Measurements from ENCODE around the gene SNTB2. TPM values are rescaled to one million over a fixed set of nuclear protein-coding genes. Genes with fewer than 3 reads are reported as not detected.

Gene SNTB2
- total and polyA plus RNA-seq, 2 donors = 7.2 to 11.2 TPM

DNA sequence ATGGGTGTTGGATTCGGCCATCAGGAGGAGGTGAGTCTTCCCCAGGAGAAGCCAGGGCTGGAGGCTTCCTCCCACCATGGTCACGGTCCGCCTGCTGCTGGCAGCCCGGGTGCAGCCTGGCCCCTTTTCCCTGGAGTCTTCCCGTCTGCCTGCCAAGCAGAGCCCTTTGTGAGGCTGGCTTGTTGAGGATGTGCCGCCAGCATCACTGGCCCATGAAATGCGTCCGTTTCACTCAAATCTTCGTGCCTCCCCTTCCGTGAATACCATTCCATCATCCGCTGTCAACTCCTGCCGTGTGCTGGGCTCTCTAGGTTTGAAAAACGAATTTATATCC, 133.7 kb downstream of the SNTB2 start:
- no peak overlapping the region for H3K27ac ChIP-seq (ENCODE audit: low read depth in 1 of 2, low read length in 1 of 2)
- 97% methylated on average over 13 of the region's 13 CpGs for WGBS
- H3K9me3 ChIP-seq (ENCODE audit: control insufficient read depth in 2 of 2, insufficient read depth in 1 of 2, low read length in 1 of 2) = no peaks in the 10 kb centered on the region
- H3K4me1 ChIP-seq (ENCODE audit: control insufficient read depth in 2 of 2, insufficient read depth in 2 of 2, low read length in 2 of 2) = peaks cover 0 to 7% of the 10 kb centered on the region in 2 donors
- H3K4me3 ChIP-seq (ENCODE audit: low read length in 2 of 2) = no peak overlapping the region
- DNase-seq (ENCODE audit: low read depth in 6 of 9, low spot score in 9 of 9) = no peak
- peaks cover 90 to 94% of the 10 kb centered on the region in 2 donors for H3K36me3 ChIP-seq (ENCODE audit: control insufficient read depth in 2 of 2, insufficient read depth in 2 of 2, low read length in 1 of 2)
- H3K27me3 ChIP-seq (ENCODE audit: control insufficient read depth in 2 of 2, insufficient read depth in 1 of 2, low read length in 1 of 2) = no peaks in the 10 kb centered on the region

DNA sequence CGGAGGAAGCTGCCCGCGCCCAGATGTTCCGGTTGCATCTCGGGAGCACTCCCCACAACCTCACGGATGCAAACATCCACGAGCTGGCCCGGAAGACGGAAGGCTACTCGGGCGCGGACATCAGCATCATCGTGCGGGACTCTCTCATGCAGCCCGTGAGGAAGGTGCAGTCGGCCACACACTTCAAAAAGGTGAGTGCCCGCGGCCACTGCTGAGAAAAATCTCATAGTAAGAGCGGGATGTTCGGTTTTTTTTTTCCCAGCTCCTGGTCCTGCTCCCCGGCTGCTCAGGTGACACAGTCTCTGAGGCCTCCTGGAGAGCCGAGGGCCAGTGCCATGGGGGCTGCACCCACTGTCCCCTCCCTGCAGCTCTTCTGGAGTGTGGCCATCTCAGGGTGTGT, 134.1 kb downstream of the SNTB2 start:
- no peak for DNase-seq (ENCODE audit: low read depth in 6 of 9, low spot score in 9 of 9)
- Histone ChIP-seq H3K27me3 (ENCODE audit: control insufficient read depth in 2 of 2, insufficient read depth in 1 of 2, low read length in 1 of 2) (no peaks in the 10 kb centered on the region), H3K9me3 (ENCODE audit: control insufficient read depth in 2 of 2, insufficient read depth in 1 of 2, low read length in 1 of 2) (no peaks in the 10 kb centered on the region), H3K36me3 (ENCODE audit: control insufficient read depth in 2 of 2, insufficient read depth in 2 of 2, low read length in 1 of 2) (peaks cover 90 to 94% of the 10 kb centered on the region in 2 donors), H3K4me1 (ENCODE audit: control insufficient read depth in 2 of 2, insufficient read depth in 2 of 2, low read length in 2 of 2) (peaks cover 0 to 7% of the 10 kb centered on the region in 2 donors), H3K27ac (ENCODE audit: low read depth in 1 of 2, low read length in 1 of 2) (no peak overlapping the region), H3K4me3 (ENCODE audit: low read length in 2 of 2) (no peak overlapping the region)
- WGBS = 98% methylated on average over 22 of the region's 22 CpGs

DNA sequence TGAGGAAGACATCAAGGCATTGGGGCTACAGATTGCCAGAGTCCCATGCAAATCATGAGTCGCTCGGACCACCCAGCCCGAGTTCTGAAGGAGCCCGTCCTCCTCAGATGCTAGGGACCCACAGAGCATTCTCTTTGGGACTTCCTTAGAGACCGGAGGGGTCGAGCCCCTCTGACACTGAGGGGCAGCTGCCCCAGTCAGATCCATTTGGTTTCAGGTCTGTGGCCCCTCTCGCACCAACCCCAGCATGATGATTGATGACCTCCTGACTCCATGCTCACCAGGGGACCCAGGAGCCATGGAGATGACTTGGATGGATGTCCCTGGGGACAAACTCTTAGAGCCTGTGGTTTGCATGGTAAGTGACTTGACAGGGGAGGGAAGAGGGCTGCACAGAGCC, 135.4 kb downstream of the SNTB2 start:
- Histone ChIP-seq H3K9me3 (ENCODE audit: control insufficient read depth in 2 of 2, insufficient read depth in 1 of 2, low read length in 1 of 2) (no peaks in the 10 kb centered on the region), H3K4me3 (ENCODE audit: low read length in 2 of 2) (no peak overlapping the region), H3K36me3 (ENCODE audit: control insufficient read depth in 2 of 2, insufficient read depth in 2 of 2, low read length in 1 of 2) (peaks cover 90 to 94% of the 10 kb centered on the region in 2 donors), H3K27me3 (ENCODE audit: control insufficient read depth in 2 of 2, insufficient read depth in 1 of 2, low read length in 1 of 2) (no peaks in the 10 kb centered on the region), H3K4me1 (ENCODE audit: control insufficient read depth in 2 of 2, insufficient read depth in 2 of 2, low read length in 2 of 2) (peaks cover 4 to 7% of the 10 kb centered on the region in 2 donors), H3K27ac (ENCODE audit: low read depth in 1 of 2, low read length in 1 of 2) (no peak overlapping the region)
- WGBS = over 99% methylated on average over 7 of the region's 7 CpGs
- DNase-seq (ENCODE audit: low read depth in 6 of 9, low spot score in 9 of 9) = no peak

DNA sequence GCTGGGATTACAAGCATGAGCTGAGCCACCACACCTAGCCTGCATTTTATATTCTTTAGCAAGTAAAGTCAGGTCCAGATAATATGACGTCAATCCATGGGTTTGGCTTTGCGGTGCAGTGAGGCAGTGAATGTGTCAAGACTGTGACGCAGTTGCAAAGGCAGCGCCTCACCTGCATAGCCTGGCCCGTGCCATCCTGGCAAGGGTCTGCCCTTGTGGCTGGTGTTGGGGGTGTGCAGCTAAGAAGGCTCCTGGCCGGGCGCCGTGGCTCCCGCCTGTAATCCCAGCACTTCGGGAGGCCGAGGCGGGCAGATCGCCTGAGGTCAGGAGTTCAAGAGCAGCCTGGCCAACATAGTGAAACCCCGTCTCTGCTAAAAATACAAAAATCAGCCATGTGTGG, 136.5 kb downstream of the SNTB2 start:
- no peak overlapping the region for H3K4me3 ChIP-seq (ENCODE audit: low read length in 2 of 2)
- peaks cover 89 to 90% of the 10 kb centered on the region in 2 donors for H3K36me3 ChIP-seq (ENCODE audit: control insufficient read depth in 2 of 2, insufficient read depth in 2 of 2, low read length in 1 of 2)
- no peaks in the 10 kb centered on the region for H3K9me3 ChIP-seq (ENCODE audit: control insufficient read depth in 2 of 2, insufficient read depth in 1 of 2, low read length in 1 of 2)
- no peaks in the 10 kb centered on the region for H3K27me3 ChIP-seq (ENCODE audit: control insufficient read depth in 2 of 2, insufficient read depth in 1 of 2, low read length in 1 of 2)
- 92% methylated on average over 14 of the region's 14 CpGs for WGBS
- H3K27ac ChIP-seq (ENCODE audit: low read depth in 1 of 2, low read length in 1 of 2) = no peak overlapping the region
- peaks cover 8 to 14% of the 10 kb centered on the region in 2 donors for H3K4me1 ChIP-seq (ENCODE audit: control insufficient read depth in 2 of 2, insufficient read depth in 2 of 2, low read length in 2 of 2)
- DNase-seq (ENCODE audit: low read depth in 6 of 9, low spot score in 9 of 9) = no peak

DNA sequence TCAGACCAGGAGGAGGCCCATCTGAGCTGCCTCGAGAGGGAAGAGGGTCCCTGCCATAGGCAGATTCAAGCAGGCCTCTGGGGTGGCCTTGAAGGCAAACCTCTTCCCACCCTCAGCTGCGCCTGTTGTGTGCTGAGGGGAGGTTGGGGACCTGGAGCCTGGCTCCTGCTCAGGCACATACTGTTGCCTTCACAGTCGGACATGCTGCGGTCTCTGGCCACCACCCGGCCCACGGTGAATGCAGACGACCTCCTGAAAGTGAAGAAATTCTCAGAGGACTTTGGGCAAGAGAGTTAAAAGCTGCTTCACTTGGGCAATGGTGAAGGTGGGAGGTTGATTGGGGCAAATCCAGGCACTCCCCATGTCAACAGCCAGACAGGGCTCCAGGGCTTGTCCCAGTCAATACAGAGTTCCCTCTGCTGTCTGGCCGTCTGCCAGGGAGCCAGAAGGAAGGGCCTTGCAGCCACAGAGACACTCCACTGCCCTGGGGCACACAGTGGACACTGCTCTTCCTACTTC, 137.1 kb downstream of the SNTB2 start:
- 92% methylated on average over 8 of the region's 8 CpGs for WGBS
- H3K36me3 ChIP-seq (ENCODE audit: control insufficient read depth in 2 of 2, insufficient read depth in 2 of 2, low read length in 1 of 2) = peaks cover 86 to 88% of the 10 kb centered on the region in 2 donors
- H3K4me3 ChIP-seq (ENCODE audit: low read length in 2 of 2) = no peak overlapping the region
- no peaks in the 10 kb centered on the region for H3K27me3 ChIP-seq (ENCODE audit: control insufficient read depth in 2 of 2, insufficient read depth in 1 of 2, low read length in 1 of 2)
- H3K9me3 ChIP-seq (ENCODE audit: control insufficient read depth in 2 of 2, insufficient read depth in 1 of 2, low read length in 1 of 2) = no peaks in the 10 kb centered on the region
- H3K4me1 ChIP-seq (ENCODE audit: control insufficient read depth in 2 of 2, insufficient read depth in 2 of 2, low read length in 2 of 2) = peaks cover 14 to 21% of the 10 kb centered on the region in 2 donors
- no peak for DNase-seq (ENCODE audit: low read depth in 6 of 9, low spot score in 9 of 9)
- peak overlapping the region in 1 of 2 donors; percentile 25 for H3K27ac ChIP-seq (ENCODE audit: low read depth in 1 of 2, low read length in 1 of 2)

DNA sequence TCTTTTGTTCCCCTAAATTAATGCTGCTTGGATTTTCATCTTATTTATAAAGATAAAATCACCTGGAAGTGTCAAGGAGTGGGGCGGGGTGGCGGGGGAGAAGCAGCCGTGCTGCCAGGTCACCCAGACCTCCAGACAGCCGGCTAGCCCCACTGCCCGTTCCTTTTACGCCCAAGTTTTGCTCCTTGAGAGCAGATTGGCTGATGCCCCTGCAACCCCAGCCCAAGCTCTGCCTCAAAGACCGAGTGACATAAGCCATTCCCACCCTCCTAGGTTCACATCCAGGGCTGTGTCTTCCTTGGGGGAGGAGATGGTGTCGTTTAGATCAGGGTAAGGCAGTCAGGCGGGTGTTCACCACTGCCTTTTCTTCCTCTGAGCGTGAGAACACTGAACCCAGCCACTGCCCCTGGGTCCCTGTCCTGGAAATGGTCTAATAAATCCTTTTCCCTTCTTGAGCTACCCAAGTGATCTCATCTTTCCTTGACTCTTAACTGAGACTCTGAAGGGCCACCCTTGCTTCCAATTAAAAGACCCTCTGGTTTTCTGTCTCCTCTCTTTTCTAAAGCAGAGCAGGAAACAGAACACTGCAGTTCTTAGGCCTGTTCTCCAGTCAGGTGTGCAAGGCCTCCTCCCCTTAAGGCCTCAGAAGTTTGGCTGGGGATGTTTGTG, 137.8 kb downstream of the SNTB2 start:
- Histone ChIP-seq H3K4me1 (ENCODE audit: control insufficient read depth in 2 of 2, insufficient read depth in 2 of 2, low read length in 2 of 2) (peaks cover 20 to 27% of the 10 kb centered on the region in 2 donors), H3K27ac (ENCODE audit: low read depth in 1 of 2, low read length in 1 of 2) (no peak overlapping the region), H3K9me3 (ENCODE audit: control insufficient read depth in 2 of 2, insufficient read depth in 1 of 2, low read length in 1 of 2) (no peaks in the 10 kb centered on the region), H3K4me3 (ENCODE audit: low read length in 2 of 2) (no peak overlapping the region), H3K36me3 (ENCODE audit: control insufficient read depth in 2 of 2, insufficient read depth in 2 of 2, low read length in 1 of 2) (peaks cover 80 to 84% of the 10 kb centered on the region in 2 donors), H3K27me3 (ENCODE audit: control insufficient read depth in 2 of 2, insufficient read depth in 1 of 2, low read length in 1 of 2) (no peaks in the 10 kb centered on the region)
- no peak for DNase-seq (ENCODE audit: low read depth in 6 of 9, low spot score in 9 of 9)
- WGBS = 94% methylated on average over 10 of the region's 10 CpGs

DNA sequence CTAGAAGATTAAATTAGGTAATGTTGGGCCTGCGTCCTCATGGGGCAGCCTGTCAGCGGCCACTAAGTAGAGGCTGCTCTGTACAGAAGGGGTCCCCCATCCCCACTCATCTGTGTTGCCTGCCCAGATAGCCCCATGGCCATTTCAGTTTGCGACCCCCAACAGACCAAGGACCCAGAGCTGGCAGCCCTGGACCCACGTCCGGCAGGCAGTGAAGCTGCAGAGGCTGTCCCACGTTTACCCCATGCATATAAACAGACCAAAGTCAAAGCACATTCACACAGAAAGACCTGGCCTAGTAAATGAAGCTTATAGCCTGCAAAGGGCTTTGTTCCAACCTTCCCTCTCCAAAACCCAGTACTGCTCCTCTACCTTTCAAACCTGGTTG, 138.8 kb downstream of the SNTB2 start:
- H3K4me3 ChIP-seq (ENCODE audit: low read length in 2 of 2) = no peak overlapping the region
- H3K4me1 ChIP-seq (ENCODE audit: control insufficient read depth in 2 of 2, insufficient read depth in 2 of 2, low read length in 2 of 2) = peaks cover 21 to 29% of the 10 kb centered on the region in 2 donors

DNA sequence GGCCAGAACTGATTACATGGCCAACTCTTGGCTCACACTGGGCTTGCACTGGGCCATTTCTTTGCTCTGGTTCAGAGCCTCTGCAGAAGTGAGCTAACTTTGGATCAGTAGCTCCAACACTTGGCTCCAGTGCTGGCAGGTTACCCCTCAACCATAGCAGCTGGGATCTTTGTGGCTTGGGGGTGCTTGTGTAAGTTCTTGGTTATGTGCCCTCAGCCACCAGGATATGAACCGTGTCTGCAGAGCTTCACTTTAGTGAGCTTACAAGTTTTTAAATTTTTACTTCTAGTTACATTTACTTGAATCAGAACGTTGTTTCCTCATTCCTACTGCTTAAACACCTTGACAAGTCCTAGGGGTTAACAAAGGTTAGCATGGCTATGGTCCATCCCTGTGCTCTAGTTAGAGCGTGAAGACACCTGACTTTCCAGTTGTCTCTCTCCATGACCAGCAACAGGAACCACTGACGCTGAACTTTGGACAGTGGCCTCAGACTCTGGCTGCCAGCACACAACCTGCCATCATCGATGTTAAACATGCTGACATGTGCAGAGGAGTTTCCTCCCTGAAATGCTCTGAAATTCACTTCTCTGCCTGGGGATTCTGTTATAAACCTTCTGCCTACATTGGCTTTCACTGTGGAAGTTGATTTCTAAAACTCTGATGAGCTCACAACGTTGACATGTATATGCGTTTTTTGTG, 139.4 kb downstream of the SNTB2 start:
- no peak overlapping the region for H3K4me3 ChIP-seq (ENCODE audit: low read length in 2 of 2)
- peaks cover 64 to 68% of the 10 kb centered on the region in 2 donors for H3K36me3 ChIP-seq (ENCODE audit: control insufficient read depth in 2 of 2, insufficient read depth in 2 of 2, low read length in 1 of 2)
- WGBS = 86% methylated on average over 7 of the region's 7 CpGs
- no peaks in the 10 kb centered on the region for H3K9me3 ChIP-seq (ENCODE audit: control insufficient read depth in 2 of 2, insufficient read depth in 1 of 2, low read length in 1 of 2)
- peaks cover 24 to 34% of the 10 kb centered on the region in 2 donors for H3K4me1 ChIP-seq (ENCODE audit: control insufficient read depth in 2 of 2, insufficient read depth in 2 of 2, low read length in 2 of 2)
- no peaks in the 10 kb centered on the region for H3K27me3 ChIP-seq (ENCODE audit: control insufficient read depth in 2 of 2, insufficient read depth in 1 of 2, low read length in 1 of 2)
- H3K27ac ChIP-seq (ENCODE audit: low read depth in 1 of 2, low read length in 1 of 2) = no peak overlapping the region
- no peak for DNase-seq (ENCODE audit: low read depth in 6 of 9, low spot score in 9 of 9)

More for the DNA sequence above, 138.8 kb downstream of the SNTB2 start:
- DNase-seq (ENCODE audit: low read depth in 6 of 9, low spot score in 9 of 9) = no peak
- 97% methylated on average over 6 of the region's 6 CpGs for WGBS
- H3K27me3 ChIP-seq (ENCODE audit: control insufficient read depth in 2 of 2, insufficient read depth in 1 of 2, low read length in 1 of 2) = no peaks in the 10 kb centered on the region
- peaks cover 69 to 73% of the 10 kb centered on the region in 2 donors for H3K36me3 ChIP-seq (ENCODE audit: control insufficient read depth in 2 of 2, insufficient read depth in 2 of 2, low read length in 1 of 2)
- H3K9me3 ChIP-seq (ENCODE audit: control insufficient read depth in 2 of 2, insufficient read depth in 1 of 2, low read length in 1 of 2) = no peaks in the 10 kb centered on the region
- H3K27ac ChIP-seq (ENCODE audit: low read depth in 1 of 2, low read length in 1 of 2) = peak overlapping the region in 1 of 2 donors; percentile 12

DNA sequence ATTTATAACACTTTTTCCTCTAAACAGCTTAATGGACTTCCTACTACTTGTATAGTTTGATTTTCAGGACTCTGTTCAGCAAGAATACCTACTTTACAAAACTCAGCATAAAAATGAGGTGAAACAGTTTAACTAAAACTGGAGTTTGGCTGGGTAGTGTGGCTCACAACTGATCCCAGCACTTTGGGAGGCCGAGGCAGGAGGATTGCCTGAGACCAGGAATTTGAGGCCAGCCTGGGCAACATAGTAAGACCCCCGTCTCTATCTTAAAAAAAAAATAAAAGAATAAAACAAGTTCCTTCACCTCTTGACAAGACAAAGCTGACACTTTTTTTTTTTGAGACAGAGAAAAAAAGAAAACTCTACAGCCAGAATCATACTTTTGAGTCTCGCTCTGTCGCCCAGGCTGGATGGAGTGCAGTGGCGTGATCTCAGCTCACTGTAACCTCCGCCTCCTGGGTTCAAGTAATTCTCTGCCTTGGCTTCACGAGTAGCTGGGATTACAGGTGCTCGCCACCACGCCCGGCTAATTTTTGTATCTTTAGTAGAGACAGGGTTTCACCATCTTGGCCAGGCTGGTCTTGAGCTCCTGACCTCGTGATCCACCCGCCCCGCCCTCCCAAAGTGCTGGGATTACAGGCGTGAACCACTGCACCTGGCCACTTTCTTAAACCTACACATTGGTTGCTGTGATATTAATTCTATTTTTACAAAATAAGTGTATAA, 140.8 kb downstream of the SNTB2 start:
- Histone ChIP-seq H3K27ac (ENCODE audit: low read depth in 1 of 2, low read length in 1 of 2) (no peak overlapping the region), H3K36me3 (ENCODE audit: control insufficient read depth in 2 of 2, insufficient read depth in 2 of 2, low read length in 1 of 2) (peaks cover 61 to 65% of the 10 kb centered on the region in 2 donors), H3K9me3 (ENCODE audit: control insufficient read depth in 2 of 2, insufficient read depth in 1 of 2, low read length in 1 of 2) (no peaks in the 10 kb centered on the region), H3K4me3 (ENCODE audit: low read length in 2 of 2) (no peak overlapping the region), H3K4me1 (ENCODE audit: control insufficient read depth in 2 of 2, insufficient read depth in 2 of 2, low read length in 2 of 2) (peaks cover 24 to 34% of the 10 kb centered on the region in 2 donors), H3K27me3 (ENCODE audit: control insufficient read depth in 2 of 2, insufficient read depth in 1 of 2, low read length in 1 of 2) (no peaks in the 10 kb centered on the region)
- 95% methylated on average over 14 of the region's 14 CpGs for WGBS
- DNase-seq (ENCODE audit: low read depth in 6 of 9, low spot score in 9 of 9) = no peak

All from thymus (tissue), 11 donors.